NCI-H187 treated with DMSO at 0.1 percent for 48 hours (cell line): ENCODE measurements around the gene SDF4.

Experiments
- DNase-seq: peaks from one replicate; lab custom pipeline; 2025; lab: John Stamatoyannopoulos, UW

The SDF4 gene, protein sequence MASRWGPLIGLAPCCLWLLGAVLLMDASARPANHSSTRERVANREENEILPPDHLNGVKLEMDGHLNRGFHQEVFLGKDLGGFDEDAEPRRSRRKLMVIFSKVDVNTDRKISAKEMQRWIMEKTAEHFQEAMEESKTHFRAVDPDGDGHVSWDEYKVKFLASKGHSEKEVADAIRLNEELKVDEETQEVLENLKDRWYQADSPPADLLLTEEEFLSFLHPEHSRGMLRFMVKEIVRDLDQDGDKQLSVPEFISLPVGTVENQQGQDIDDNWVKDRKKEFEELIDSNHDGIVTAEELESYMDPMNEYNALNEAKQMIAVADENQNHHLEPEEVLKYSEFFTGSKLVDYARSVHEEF

DNA sequence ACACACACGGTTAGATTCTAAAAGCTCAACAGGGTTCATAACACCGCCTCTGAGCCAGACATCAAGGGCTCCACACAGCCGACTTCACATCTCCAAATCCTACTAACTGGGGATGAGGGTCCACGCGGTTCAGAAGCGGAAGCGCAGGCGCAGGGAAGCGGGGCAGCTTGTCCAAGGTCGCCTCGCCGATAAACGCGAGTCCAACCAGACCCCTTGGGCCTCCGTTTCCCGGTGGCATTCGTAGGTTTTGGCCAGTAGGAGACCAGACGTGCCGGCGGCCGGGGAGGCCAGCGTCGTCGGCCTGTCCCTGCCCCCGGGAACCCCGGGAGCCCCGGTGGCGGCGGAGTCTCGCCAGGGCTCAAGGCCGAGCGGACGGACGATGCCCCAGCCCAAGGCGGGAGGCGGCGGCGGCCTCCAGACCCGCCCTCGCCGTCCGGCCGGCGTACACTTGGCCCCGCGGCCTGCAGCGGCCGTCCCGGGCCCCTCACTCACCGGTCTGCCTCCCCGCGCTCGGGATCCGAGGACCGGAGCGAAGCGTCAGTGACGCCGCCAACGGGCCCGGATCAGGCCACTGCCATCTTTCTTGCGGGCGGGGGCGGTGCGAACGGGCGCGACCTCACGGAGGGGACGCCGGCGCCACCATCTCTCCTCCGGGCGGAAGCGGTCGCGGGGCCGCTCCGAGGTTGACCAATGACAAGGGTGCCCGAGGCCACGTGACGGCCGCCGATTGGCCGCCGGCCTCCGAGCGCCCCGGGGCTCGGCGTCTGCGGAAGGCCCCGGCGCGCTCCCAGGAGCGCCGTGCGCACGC, at the start of gene SDF4:
SDF4 (minus strand) TSS at position 602 of the 808 bp plus-strand sequence. CDS start 3,229 bp downstream, outside the sequence.
- DNase-seq: peak; percentile 84

DNA sequence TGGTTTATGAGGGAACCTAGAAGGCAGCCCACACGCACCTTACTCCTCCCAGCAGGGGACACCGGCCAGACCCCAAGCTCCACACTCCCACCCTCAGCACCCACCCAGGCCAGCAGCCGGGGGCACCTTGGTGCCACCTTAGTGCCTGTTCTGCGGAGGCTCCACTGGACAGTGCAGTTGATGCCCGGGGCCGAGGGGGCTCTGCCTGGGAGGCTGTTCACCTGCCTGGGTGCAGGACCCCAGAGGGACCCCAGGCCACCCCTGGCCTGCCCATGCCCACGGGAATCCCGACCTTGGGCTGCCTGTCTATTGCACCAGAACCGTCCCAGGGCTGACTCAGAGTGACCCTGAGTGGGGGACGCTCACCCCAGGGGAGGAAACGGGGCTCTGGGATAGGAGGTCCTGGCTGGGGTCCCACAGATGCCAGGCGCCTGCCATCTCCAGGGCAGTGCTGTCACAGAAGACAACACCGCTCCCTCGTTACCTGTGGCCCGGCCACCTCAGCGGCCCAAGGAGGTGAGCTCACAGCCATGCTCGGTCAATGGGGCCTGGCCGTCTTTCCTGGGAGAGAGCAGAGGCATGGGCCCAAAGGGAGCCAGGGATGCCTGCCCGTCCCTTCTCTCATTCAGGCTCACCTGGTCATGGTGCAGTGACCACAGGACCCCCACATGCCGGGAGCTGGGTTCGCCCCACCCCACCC, 49.1 kb upstream of the SDF4 start:
- no peak for DNase-seq

DNA sequence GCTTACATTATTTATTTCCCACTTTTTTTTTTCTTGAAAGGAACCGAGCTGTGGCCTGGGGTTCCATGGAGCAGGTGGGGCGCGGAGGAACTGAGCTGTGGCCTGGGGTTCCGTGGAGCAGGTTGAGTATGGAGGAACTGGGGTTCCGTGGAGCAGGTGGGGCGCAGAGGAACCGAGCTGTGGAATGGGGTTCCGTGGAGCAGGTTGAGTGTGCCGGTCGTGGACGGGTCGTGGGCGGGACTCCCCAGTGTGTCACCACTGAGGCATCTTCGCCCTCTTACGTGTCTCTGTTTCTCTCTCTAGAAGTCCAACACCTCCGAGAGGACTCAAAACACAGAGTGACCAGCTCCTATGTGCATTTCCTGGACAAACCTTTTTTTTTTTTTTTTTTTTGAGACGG, 47.2 kb upstream of the SDF4 start:
- no peak for DNase-seq

DNA sequence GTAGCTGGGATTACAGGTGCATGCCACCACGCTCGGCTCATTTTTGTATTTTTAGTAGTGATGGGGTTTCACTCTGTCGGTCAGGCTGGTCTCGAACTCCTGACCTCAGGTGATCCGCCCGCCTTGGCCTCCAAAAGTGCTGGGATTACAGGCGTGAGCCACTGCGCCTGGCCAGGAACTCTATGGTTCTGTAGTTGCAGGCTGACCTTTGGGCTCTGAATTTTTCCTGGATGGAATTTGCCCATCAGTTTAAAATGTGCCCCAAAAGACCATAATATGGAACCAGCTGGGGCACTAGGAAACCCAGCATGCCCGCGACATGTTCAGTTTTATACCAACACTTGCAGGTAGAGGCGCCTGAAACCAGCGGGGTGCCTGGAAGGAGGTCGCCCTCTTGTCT, 46.8 kb upstream of the SDF4 start:
- no peak for DNase-seq

DNA sequence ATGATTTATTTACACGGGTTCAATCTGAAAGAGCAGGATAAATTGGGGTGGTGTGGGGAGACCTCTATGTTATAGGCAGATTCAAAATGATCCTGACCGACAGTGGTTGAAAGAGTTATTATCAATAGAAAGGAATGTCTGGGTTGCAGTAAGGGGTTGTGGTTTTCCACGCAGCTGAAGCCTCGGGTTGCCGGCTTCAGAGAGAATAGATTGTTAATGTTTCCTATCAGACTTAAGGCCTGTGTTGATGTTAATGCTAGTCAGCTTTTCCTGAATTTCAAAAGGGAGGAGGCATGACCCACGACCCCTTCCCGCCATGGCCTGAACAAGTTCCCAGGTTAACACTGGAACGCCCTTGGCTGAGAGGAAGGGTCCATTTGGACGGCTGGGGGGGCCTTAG, 44.0 kb upstream of the SDF4 start:
- DNase-seq: no peak

DNA sequence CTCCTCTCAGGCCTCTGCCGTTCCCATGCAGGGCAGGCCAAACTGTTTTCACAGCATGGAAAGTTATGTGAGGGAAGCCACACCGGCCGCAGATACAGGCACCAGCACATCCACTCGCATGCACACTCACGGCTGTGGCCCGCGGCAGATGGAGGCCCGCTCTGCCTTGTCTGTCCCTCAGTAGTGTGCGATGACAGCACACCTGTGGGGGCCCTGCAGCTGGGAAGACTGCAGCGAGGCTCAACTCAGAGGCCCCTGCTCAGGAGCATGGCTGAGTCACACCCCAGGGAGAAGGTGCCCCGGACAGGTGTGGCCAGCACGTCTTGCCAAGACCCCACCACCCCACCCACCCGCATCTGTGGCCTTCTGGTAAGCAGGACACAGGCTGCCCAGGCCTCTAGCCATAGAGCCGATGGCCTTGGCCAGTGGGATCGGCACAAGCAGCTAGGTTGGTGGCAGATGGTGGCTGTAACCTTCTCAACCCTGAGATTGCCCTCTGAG, 43.2 kb upstream of the SDF4 start:
- no peak for DNase-seq

DNA sequence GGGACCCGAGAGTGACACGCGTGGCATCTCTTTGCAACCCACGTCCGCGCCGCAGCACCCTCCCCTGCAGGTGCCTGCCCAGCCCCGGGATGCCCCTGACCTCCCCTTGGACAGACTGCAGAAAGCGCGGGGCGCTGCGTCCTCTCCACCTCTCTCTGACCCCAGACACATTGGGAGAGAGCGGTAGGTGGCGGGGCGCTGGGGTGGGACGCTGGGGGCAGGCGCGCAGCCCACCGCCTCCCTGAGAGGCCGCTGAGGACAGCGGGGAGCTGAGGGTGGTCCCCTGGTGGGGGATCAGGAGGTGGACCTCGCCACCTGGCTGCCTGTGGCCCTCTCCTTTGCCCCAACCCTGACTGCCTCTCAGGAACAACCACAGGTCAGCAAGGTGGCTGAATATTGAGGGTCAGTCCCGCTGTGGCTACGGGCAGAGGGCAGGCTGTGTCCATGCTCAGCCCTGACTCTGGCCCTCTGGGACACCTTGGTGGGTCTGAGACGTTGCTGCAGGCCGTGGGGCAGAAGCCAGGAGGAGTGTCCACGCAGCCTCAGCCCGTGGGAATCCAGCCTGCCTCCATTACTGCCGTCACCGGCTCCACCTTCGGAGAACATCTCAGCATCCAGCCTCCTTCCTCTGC, 42.6 kb upstream of the SDF4 start:
- DNase-seq: no peak

DNA sequence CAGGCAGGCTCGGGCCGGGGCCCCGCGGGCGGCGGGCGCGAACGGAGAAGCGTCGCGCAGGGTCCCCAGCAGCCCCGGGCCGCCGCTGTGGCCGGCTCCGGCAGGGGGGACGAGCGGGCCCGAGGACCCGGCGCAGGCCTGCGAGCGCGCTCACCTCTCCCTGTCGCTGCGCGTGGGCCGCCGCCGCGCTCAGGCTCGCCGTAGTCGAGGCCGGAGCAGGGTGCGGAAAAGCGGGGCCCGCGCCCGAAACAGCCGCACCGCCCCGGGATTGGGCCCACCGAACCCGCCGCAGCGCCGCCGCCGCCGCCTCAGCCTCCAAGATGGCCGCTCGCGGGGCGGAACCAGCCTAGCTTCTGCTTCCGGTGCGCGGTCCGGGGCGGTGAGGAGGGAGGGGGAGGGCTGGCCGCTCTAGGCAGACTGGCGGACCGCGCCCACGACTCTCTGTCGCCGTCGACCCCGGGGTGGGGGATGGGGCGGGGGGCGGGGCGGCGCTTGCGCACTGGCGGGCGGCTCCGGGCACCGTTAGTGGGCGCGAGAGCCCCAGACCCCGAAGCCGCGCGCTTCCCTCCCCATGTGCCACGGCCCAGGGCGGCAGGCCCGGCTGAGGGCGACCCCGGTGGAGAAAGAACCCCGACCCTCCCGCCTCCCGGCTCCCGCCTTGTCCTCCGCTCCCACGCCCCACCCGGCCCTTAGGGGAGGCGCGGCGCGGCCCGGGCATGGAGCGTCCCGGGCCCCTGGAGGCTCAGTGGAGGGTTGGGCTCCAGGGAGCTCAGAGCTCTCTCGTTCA, 41.9 kb upstream of the SDF4 start, which contains the start of gene UBE2J2:
UBE2J2 (minus strand) TSS at position 343 of the 787 bp plus-strand sequence. CDS start 5,862 bp downstream, outside the sequence.
- DNase-seq: peak; percentile 51

DNA sequence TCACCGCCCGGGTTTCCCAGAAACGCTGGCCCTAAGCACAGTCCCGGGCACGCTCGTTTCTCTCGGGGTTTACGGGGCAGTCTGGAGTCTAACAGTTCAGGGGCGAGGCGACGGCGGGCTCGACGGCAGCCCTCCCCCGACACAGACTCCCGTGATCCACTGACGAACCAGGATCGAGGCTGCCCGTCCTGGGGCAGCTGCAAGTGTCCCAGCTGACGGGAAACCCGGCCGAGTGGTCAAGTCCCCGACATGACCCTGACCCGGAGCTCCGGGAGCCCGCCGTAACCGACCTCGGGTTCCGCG, 41.4 kb upstream of the SDF4 start:
- no peak for DNase-seq

DNA sequence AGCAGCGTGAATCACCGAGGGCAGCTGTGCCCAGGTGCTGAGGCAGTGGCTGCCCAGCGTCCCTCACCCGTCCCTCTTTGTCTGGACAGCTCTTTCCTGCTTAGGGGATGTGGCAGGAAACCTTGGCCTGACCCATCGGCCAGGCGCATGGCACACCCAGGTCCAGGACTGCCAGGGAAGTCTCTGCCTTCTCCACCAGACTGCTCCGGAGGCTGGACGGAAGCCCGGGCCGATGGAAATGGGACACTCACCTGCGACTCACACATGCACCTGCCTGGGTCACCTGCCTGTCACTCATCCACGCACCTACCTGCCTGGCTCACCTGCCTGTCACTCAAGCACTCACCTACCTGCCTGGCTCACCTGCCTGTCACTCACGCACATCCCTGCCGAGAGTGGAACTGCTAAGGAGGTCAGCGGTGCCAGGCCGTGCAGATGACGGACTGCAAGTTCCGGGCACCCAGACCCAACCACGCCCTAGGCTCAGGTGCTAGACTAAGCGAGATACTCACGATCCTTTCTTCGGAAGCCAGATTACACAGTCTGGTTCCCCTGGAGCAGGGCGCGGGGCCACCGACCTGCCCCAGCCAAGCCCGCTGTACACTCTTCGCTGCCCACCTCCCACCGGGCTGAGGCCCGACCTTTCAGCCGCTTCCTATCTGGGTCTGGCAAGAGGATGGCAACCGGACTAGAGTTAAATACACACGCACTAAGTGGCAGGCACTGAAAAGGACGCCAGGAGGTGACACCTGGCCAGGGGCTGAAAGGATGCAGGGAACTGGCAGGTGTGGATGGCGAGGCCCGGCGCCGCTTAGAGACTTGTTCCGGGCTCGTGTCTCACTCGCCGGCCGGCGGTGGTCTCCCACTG, 40.8 kb upstream of the SDF4 start:
- DNase-seq: no peak

DNA sequence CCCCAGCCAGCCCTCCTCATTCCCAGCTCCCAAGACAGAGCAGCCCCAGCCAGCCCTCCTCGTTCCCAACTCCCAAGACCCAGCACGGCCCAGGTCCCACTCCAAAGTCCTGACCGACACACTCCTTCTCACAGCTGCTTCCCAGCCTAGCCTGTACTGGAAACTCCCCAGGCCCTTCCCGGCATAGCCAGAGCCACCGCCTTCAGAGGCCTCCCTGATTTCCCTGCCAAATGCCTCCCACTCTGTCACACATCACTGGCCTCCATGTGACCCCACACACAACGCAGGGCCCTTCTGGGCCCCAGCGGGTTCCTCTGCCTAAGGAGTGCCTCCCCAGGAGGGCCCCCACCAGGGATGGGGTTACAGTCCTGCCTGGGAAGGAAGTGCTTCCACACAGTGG, 39.0 kb upstream of the SDF4 start:
- no peak for DNase-seq

DNA sequence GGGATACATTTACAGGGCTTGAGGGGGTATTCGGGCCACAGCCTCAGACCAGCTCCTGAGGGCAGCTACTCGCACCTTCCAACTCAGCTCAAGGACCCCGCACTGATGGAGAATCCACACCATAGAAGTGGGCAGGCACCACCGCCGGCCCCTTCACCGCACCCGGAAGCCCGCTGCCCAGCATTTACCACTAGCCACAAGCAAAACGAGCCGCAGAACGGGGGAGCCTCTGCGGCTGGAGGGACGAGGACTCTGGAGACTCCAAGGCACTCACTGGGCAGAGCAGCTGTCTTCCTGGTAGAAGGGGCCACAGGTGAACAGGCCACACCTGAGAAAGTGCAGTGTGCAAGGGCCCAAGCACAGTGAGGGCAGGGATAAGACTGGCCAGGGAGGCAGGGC, 36.5 kb upstream of the SDF4 start:
- DNase-seq: no peak

DNA sequence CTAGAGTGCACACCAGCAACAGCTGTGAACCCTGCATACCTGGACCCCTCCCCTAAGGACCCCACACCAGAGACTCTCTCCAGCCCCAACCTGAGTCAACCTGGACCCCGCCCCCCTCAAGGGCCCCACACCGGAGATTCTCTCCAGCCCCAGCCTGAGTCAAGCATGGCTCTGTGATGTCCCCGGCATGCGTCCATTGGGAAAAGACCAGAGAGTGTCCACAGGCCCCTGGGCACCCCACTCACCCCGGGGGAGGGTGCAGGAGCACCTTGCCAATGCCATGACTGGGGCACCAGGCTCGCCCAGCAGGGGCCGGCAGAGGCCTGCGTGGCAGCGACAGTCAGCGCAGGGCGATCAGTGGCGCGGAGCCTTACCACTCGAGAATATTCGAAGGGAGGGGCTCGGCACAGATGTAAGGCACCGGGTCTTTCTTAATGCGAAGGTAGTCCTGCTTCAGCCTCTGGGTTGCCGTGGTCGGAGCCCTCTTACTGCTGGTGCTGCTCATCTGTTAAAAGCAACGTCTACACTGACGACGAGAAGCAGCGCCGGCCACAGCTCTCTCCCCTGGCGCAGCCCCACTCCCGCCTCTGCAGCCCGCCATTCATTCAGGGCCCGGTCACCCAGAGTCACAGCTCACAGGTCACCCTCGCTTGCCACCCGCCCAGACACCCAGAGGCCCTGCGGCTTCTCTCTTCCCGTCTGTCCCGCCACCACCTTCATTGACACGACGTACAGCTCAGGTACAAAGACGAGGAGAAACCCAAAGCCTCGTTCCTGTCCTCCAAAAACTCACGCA, 35.9 kb upstream of the SDF4 start:
- DNase-seq: no peak

DNA sequence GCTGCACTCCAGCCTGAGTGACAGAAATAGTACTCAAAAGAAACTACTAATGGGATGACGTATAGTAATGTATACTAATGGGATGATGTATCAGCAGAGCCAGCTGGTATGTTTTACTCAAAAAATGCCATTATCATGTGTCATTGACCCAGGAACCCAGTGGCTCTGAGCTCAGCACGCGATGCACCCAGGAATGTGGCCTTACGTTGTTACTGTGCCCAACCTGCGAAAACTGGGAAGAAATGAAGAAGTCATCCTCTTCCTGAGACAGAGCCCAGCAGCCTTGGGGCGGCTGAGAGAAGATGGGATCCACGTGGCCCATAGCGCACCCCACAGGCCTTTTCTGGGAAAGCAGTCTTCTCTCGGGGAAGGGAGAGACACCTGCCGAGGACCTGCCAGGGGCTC, 33.1 kb upstream of the SDF4 start:
- DNase-seq: no peak

DNA sequence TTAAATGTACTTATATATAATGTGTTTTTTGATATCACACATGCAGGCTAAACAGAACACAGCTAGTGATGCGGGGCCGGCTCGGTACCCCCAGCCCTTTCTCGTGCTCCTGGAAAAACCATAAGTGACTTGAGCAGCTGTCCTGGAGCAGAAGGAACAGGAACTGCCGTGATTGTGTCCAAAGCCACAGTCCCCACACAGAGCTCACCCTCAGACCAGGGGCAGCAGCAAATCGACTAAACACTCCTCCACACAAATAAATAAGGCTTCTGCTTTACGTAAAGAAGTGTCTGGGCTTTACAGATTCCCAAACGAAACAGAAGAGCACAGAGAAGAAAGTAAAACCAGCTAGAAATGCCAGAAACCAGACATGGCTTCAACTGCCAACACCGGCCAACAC, 32.2 kb upstream of the SDF4 start:
- no peak for DNase-seq

DNA sequence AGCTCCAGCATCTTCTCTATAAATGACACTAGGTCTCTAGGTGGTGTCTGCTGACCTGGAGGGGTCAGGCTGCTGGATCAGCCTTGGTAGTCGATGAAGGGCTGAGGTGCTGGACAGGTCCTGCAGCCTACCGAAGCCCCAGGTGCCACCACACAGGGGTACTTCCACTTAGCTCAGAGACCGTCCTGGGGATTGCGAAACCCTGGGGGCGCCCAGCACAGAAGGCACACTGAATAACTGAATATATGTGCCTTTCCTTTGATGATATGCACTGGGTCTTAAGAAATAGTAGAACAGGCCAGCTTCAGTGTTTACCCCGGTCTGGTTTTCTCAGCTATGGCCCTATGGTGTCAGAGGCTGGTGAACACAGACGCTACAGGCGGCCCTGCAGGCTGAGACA, 31.0 kb upstream of the SDF4 start:
- no peak for DNase-seq

DNA sequence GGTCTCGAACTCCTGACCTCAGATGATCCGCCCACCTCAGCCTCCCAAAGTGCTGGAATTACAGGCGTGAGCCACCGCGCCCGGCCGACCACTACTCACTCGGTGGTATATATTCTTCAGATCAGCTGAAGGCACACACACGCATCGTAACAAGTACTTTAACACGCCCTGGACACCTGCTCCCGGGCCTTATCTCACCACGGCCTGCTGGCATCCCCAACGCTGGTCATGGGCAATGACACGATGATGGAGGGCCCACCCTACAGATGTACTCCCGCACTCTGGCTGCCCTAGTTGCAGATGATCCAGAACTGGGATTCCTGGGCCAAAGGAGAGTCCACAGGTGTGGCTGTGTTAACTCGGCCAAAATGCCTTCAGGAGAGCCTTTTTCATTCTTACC, 30.3 kb upstream of the SDF4 start:
- DNase-seq: no peak

DNA sequence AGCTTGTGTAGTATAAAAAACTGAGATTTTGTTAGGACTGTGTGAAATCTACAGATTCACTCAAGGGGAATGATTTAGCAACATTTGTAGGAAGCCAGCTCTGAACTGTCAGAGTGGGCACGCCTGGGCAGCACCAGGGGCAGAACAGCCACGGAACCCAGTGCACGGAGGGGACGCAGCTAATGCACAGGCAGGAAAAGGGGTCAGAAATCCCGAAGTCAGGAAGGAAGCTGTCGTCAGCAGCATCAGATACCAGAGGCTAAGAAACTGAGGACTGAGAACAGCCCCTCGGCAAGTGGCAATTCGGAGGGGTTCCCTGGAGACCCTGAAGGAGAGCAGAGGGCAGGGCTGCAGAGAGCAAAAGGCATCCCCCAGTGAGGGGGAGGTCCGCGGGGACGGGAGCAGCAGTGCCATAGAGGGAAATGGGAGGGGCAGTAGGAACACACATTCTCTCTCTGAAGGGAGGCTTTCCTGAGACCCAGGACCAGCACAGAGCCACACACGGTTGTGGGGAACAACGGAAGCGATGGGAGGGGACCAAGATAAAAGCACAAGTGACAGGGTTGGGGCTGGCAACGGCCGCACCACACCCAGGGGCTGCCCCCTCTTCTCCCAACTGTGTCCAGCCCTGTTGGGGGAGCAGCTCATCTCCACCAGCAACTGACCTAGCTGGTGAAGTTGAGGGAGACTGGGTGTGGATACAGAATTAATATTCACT, 29.2 kb upstream of the SDF4 start:
- no peak for DNase-seq
